A673 (cell line): ENCODE results near the gene ZNF777.
"Not testable (repeated sequence)": the region's sequence is repeated elsewhere in the genome, so short reads cannot be mapped to it uniquely, and the experiment has no call there.

Experiments
- EZH2 ChIP-seq: fragments of 200-600 bp; sonication (generic); IDR thresholded peaks from 2 replicates; pipeline ENCODE4 v1.6.1; 2017; ENCODE audit warnings: borderline replicate concordance, low read depth, mild to moderate bottlenecking, mixed read lengths, antibody characterized with exemption, low read length; ENCODE audit not compliant: poor library complexity, severe bottlenecking
- TF ChIP-seq, protein P1 (sequence below): fragments of 300-800, 200-600 bp; sonication (generic); conservative IDR thresholded peaks from 2 replicates; pipeline ENCODE4 v1.5.1; 2017; ENCODE audit warnings: low read depth, mild to moderate bottlenecking, antibody characterized with exemption, low read length, moderate library complexity, mixed read lengths

DNA sequence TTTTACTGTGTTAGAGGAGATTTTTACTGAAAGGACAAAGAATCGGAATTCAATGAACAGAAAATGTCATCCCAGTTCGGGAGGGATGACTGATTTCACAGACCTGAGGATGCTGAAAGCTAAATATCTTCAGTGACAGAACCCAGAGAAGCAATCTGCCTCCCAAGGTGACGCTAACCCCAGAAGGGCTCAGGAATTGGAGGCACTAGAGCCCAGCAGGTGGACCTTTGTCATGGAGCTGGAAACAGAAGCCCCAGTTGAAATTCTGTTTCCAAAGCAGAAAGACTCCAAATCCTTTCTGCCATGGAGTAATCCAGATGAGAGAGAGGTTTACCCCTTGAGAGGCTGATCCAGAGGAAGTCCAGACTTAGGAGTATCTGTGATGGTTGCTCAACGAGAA is 74.3 kb downstream of the ZNF777 start:
- TF ChIP-seq, protein P1, sequence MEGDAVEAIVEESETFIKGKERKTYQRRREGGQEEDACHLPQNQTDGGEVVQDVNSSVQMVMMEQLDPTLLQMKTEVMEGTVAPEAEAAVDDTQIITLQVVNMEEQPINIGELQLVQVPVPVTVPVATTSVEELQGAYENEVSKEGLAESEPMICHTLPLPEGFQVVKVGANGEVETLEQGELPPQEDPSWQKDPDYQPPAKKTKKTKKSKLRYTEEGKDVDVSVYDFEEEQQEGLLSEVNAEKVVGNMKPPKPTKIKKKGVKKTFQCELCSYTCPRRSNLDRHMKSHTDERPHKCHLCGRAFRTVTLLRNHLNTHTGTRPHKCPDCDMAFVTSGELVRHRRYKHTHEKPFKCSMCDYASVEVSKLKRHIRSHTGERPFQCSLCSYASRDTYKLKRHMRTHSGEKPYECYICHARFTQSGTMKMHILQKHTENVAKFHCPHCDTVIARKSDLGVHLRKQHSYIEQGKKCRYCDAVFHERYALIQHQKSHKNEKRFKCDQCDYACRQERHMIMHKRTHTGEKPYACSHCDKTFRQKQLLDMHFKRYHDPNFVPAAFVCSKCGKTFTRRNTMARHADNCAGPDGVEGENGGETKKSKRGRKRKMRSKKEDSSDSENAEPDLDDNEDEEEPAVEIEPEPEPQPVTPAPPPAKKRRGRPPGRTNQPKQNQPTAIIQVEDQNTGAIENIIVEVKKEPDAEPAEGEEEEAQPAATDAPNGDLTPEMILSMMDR, result not testable (repeated sequence)
- not testable (repeated sequence) for TF ChIP-seq EZH2
